A549 (cell line): Measurements from ENCODE around the gene MMP14.
"Not testable (repeated sequence)": the region's sequence is repeated elsewhere in the genome, so short reads cannot be mapped to it uniquely, and the experiment has no call there.

Experiments
- BCL3 ChIP-seq: fragments of >200 bp; sonication (Bioruptor Twin); formaldehyde crosslinking; IDR thresholded peaks from 3 replicates; pipeline ENCODE4 v1.6.1; 2016
- CHD2 ChIP-seq: fragments of 150-350 bp; IDR thresholded peaks from 2 replicates; pipeline ENCODE4 v1.6.1; 2014; ENCODE audit warnings: low read length; ENCODE audit not compliant: partially characterized antibody
- CTCF ChIP-seq: fragments of >200 bp; sonication (Bioruptor Twin); formaldehyde crosslinking; IDR thresholded peaks from 3 replicates; pipeline ENCODE4 v1.5.1; 2016
- ELK1 ChIP-seq: fragments of 150-350 bp; IDR thresholded peaks from 2 replicates; pipeline ENCODE4 v1.6.1; 2014; ENCODE audit warnings: low read depth, mild to moderate bottlenecking, low read length
- HMGXB4 ChIP-seq: fragments of 250-450 bp; sonication (Bioruptor Pico); IDR thresholded peaks from 2 replicates; pipeline ENCODE4 v1.5.0; 2021; ENCODE audit warnings: mild to moderate bottlenecking, moderate library complexity, borderline replicate concordance
- KDM1A ChIP-seq: fragments of 200-600 bp; sonication (generic); IDR thresholded peaks from 2 replicates; pipeline ENCODE4 v1.6.1; 2016; ENCODE audit warnings: low read depth, mild to moderate bottlenecking
- MYC ChIP-seq: IDR thresholded peaks from 2 replicates; pipeline ENCODE4 v1.6.1; 2012; ENCODE audit warnings: mild to moderate bottlenecking, inconsistent platforms, low read length, improper control_type of control experiment, borderline replicate concordance
- POLR2A ChIP-seq: IDR thresholded peaks from 2 replicates; pipeline ENCODE4 v1.6.1; 2012; ENCODE audit warnings: mild to moderate bottlenecking, low read length
- RAD21 ChIP-seq, 2 experiments: fragments of >200 bp in 1 of 2; sonication (Bioruptor Twin) in 1 of 2; formaldehyde crosslinking in 1 of 2; IDR thresholded peaks in 1 of 2; conservative IDR thresholded peaks in 1 of 2; 2 replicates in 1 of 2; 3 replicates in 1 of 2; pipeline ENCODE4 v1.6.1; 2012 to 2018; ENCODE audit warnings: inconsistent platforms in 1 of 2

GRCh38 chr14:22852178-22852577 is 15.8 kb downstream of the MMP14 start:
- not testable (repeated sequence) for TF ChIP-seq RAD21 (conservative IDR thresholded peaks at IDR 0.05 in 1 of 2, IDR thresholded peaks at IDR 0.05 in 1 of 2); CTCF; CHD2; POLR2A; BCL3; MYC; ELK1; HMGXB4 (CRISPR knock-in tag); KDM1A
